Measurements from ENCODE around the gene STAMBPL1. TPM values are rescaled to one million over a fixed set of nuclear protein-coding genes. Genes with fewer than 3 reads are reported as not detected.

Gene STAMBPL1
- total RNA-seq, 1 donor from 2014 or later = 2.4 TPM

DNA sequence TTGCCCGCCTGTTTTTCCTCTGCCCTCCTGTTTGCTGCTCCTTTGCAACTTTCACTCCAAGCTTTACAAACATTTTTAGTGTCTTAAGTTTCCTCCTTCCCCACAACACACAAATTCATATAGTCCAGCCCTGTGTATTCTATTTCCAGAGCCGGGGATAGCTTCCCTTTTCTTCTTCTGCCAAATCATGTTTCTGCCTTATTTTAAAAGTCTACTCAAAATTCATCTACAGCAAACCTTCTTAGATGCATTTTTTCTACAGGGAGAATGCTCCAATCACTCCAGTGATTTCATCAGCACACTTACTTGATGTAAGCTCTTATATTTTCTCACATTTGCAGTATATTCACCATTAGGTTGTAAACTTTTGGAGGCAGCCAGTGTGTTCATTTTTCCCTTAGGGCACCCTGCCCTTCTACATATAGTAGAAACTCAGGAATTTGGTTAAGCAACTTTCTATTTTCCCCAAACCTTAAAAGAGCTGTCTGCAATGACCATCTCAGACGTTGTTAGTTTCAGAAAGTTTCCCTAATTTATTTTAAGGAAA is 84.9 kb downstream of the STAMBPL1 start:
- DNase-seq = no peak
- no peak for ATAC-seq
- intact Hi-C loops (cut with micrococcal nuclease) = no loop called here

DNA sequence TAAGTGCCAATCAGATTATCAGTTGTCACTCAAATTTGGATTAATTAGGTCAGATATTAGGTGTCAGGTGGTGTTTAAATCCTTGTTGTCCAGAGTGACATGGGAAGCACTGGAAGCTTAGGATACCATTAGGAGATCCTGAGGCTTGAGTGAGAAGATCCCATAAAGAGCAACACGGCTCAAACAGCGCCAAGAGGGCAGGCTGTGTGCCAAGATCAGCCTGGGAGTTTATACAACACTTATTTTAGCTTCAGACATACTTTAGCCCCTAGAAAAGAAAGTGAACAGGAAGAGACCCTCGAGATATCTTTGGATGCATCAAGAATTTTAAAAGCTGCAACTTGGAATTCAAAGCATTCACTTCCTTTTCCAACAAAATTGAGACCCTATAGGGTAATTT is 86.8 kb downstream of the STAMBPL1 start:
- DNase-seq (peak; percentile 69), ATAC-seq (peak; percentile 55)
- intact Hi-C loops (cut with micrococcal nuclease) = no loop called here

DNA sequence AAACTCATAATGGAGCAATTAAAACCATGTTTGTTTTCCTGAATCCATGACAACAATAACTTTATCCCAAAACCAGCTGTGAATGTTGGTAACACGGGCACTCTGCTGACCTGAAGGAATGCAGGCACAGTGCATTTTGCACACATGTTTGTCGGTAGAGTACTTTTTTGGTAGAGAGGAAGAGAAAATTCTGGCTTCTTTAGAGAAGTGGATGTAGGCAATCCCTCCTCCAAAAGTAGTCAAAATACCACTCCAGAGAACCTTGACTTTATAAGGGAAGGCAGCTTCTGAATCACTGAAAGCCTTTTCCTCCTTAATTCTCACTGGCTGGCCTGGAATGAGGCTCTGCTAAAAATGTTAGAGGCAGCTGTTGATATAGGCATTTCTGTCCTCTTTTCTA is 88.3 kb downstream of the STAMBPL1 start:
- DNase-seq (no peak), ATAC-seq (no peak)
- intact Hi-C loops (cut with micrococcal nuclease) = no loop called here

DNA sequence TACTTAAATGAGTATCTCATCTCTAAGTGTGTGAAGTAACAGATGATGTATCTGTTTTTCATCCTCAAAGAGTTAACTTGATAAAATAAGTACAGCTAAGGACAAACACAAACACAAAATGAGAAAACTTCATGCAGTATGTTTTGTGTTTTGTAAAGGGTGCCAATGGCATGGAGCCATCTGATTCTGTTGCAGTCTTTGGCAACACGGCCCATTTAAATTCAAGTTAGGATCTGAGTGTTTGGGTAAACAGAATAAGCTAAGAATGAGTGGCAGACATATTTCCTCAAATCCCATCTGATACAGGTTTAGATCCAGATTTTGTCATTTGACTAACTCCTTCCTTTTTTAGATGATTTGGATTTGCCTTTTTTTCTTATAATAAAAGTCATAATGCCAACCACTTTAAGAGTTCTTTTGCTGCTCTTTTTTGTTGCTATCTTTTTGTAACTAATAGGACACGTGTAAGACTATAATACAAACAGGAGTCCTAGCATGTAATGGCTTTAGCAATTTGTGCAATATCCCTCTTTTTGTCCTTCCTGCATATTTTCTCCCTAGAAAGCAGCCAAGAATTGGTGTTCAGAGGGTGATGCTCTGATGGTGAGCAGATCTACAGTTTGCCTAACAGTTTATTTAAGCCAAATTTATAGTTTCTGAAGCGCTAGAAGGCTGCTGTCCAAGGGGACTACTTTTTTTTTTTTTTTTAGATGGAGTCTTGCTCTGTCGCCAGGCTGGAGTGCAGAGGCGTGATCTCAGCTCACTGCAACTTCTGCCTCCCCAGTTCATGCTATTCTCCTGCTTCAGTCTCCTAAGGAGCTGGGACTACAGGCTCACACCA is 91.4 kb downstream of the STAMBPL1 start:
- DNase-seq = no peak
- intact Hi-C loops (cut with micrococcal nuclease) = no loop called here
- peak; percentile 65 for ATAC-seq

Other genes starting within 250 kb of the STAMBPL1 start
- not detected for gene LIPF, start 215.8 kb upstream of the STAMBPL1 start, total RNA-seq
- gene LIPK, start 174.0 kb upstream of the STAMBPL1 start, total RNA-seq = not detected
- 0.22 TPM for gene LIPN, start 120.2 kb upstream of the STAMBPL1 start, total RNA-seq
- gene LIPM, start 77.5 kb upstream of the STAMBPL1 start, total RNA-seq = not detected
- not detected for gene ANKRD22, start 28.4 kb upstream of the STAMBPL1 start, total RNA-seq
- 53.5 TPM for gene ACTA2, start 72.5 kb downstream of the STAMBPL1 start, total RNA-seq
- gene FAS, start 110.6 kb downstream of the STAMBPL1 start, total RNA-seq = 4.0 TPM